Mesodermal cell (in vitro differentiated cells): ENCODE measurements around the gene TNS3.

Experiments used
- H3K27ac ChIP-seq: 2 replicates; pipeline ENCODE4 v1.7.0; 2013; ENCODE audit warnings: mild to moderate bottlenecking, low read depth, low read length, moderate library complexity; ENCODE audit not compliant: severe bottlenecking
- H3K36me3 ChIP-seq: 2 replicates; pipeline ENCODE4 v1.7.1; 2013; ENCODE audit warnings: mild to moderate bottlenecking, low read length, moderate library complexity; ENCODE audit not compliant: control insufficient read depth, insufficient read depth
- H3K4me1 ChIP-seq: one replicate; pipeline ENCODE4 v1.7.1; 2013; ENCODE audit warnings: mild to moderate bottlenecking, low read length; ENCODE audit not compliant: insufficient read depth, control insufficient read depth, poor library complexity, severe bottlenecking
- H3K4me3 ChIP-seq: 2 replicates; pipeline ENCODE4 v1.7.0; 2013; ENCODE audit warnings: low read length, control low read depth, mild to moderate bottlenecking; ENCODE audit not compliant: insufficient read depth, poor library complexity, severe bottlenecking; ENCODE audit errors: extremely low read depth
- H3K9me3 ChIP-seq: 2 replicates; pipeline ENCODE4 v1.7.1; 2013; ENCODE audit warnings: mild to moderate bottlenecking, low read length, moderate library complexity; ENCODE audit not compliant: control insufficient read depth
- WGBS, 2 experiments: methylation state at CpG; one replicate each; pipeline ENCODE4 v1.1.5; 2013; ENCODE audit warnings: missing lambda C conversion rate in 2 of 2; ENCODE audit not compliant: insufficient coverage in 2 of 2; 5-methylcytosine and 5-hydroxymethylcytosine counted together

The TNS3 gene

DNA sequence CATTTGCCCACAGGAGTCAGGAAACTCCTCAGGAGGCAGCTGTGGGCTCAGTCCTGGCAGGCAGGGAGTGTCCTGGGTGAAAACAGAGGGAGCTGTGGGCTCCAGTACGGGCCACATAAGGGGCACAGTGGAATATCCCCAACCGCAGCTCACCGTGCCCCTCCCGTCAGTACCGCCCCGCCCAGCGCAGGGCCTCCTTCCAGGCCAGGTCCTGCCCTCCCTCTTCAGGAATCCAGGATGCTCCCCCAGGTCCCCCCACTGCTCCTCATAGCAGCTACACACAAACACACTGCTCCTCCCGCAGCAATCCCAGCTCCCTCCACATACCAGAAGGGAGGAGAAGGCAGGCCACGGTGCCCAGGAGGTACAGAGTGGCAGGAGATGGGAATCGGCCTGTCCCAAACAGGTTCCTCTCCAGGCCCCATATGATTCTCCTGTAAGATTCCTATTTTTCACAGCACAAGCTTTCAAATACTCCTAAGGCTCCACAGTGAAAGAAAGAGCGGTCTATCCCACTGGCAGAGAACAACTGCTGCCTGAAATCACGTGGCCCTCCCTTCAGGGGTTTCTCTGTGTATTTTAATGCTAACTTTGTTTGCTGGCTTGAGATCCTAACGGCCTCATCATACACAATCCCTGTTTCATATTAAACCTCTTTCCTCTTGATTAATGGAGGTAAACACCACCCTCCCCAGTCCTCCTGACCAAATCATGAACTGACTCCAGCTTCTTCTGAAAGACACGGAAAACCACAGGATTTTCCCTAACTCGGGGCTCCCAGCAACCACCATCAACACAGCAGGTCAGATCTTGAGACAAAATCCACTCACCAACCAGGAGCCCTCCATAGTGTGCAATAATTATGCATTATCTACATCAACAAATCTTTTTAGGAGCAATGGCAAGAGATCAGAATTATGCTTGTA is 178.7 kb downstream of the TNS3 start:
- 85 to 86% methylated on average over 10 to 14 of the region's 15 CpGs for WGBS, 2 experiments
- Histone ChIP-seq H3K36me3 (peaks cover 24% of the 10 kb centered on the region), H3K4me1 (no peaks in the 10 kb centered on the region), H3K4me3 (no peak overlapping the region), H3K27ac (no peak overlapping the region), H3K9me3 (no peaks in the 10 kb centered on the region)

DNA sequence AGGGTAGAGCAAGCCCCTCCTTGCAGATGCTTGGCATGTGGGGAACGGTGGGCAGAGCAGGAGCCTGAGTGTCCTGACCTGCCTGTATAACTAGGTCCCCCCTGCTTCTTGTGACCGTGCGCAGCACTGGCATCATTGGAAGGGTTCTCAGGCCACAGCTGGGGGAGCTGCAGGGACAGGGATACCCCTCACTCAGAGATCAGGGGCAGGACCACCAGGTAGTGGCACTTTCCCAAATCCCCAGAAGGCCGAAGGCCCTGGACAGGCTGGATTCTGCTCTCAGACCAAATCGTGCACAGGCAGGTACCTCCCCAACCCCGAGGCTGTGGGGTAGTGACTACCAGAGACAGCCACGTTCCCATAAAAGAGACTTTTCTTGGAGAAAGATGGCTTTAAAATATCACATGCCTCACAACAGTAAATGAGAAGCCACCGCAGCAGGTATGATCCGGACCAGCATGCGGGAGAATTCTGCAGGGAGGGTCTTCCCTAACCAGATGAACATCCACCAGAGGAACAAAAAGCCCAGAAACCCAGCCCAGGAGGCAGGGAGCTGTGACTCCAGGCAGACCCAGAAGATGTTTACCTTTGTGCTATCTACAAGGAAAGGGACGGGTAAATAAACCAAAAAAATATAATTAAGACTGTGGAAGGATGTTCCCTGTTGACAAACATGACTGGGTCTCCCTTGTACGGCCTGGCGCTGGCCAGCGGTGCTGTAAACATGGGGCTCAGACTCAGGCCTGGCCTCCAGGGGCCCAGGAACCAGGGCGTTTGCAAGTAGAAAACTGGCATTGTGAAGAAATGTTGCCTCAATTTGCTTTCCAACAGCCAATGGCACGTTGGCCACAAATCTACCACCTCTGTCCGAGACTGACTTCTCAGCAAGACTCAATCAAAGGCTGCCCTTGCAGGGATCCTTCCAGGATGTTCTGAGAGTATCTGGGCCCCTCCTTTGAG is 180.0 kb downstream of the TNS3 start:
- H3K36me3 ChIP-seq, result peaks cover 19% of the 10 kb centered on the region
- no peak overlapping the region for H3K27ac ChIP-seq
- WGBS, 2 experiments, result 96 to 100% methylated on average over 13 of the region's 17 CpGs
- H3K4me3 ChIP-seq, result no peak overlapping the region
- H3K9me3 ChIP-seq, result no peaks in the 10 kb centered on the region
- no peaks in the 10 kb centered on the region for H3K4me1 ChIP-seq

DNA sequence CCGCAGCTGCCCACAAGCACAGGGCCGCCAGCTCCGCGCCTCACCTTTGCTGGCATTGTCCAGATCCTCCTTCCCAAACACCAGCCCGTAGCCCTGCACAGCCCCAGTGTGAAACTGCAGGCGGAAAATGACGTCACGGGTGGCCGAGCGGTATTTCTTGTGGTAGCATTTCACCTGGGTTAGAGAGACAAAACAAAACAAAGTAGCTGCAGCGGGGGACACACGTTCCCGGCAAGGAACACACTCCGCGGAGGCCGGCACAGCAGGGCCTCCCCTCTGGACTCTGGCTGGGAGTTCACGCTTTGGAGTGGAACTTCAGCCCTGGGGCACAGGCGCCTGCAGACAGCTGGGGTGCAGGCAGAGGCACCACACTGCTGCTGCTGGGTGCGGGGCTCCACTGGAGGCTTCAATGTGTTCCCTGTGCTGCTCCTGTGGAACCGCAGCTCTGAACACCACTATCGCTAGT is 181.1 kb downstream of the TNS3 start:
- H3K4me3 ChIP-seq, result no peak overlapping the region
- 91 to 93% methylated on average over 19 to 20 of the region's 21 CpGs for WGBS, 2 experiments
- H3K9me3 ChIP-seq, result no peaks in the 10 kb centered on the region
- no peaks in the 10 kb centered on the region for H3K4me1 ChIP-seq
- H3K27ac ChIP-seq, result no peak overlapping the region
- peaks cover 22% of the 10 kb centered on the region for H3K36me3 ChIP-seq

DNA sequence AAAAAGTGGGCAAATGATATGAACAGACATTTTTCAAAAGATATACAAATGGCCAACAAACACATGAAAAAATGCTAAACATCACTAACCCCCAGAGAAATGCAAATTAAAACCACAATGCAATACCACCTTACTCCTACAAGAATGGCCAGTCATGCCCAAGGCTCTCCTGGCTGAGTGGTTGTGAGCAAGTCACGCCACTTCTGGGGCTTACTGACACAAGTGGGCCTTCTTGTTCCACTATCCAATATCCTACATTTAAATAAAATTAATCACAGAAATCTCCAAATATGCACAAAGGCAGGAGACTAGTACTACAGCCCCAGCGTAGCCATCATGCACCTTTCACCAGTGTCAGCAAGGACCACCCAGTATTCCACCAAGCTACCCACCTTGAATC is 181.9 kb downstream of the TNS3 start:
- 93 to 94% methylated on average over 2 of the region's 2 CpGs for WGBS, 2 experiments
- peaks cover 30% of the 10 kb centered on the region for H3K36me3 ChIP-seq
- H3K4me1 ChIP-seq, result no peaks in the 10 kb centered on the region
- no peak overlapping the region for H3K27ac ChIP-seq
- H3K4me3 ChIP-seq, result no peak overlapping the region
- no peaks in the 10 kb centered on the region for H3K9me3 ChIP-seq

DNA sequence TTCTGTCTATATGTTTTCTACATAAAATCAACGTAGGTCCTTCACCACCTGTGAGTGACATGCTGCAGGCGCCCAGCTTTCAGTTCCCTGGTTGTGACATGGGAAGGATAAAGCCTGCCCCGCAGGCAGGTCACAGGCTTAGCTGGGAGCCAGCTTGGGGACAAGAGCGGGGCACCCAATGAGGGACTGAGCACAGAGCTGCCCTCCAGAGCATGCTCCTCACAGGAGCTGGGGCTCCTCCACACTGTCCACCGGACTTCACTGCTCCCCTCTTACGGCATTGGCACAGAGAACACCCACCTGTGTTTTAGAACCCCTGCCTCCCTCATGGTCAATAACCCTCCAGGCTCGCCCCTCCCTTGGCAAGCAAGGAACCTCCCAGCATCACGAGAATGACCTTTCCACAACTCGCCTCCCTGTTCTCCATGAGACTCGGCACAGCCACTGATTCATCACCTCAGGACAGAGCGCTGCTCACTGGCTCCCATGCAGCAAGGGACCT is 187.1 kb downstream of the TNS3 start:
- 83 to 95% methylated on average over 7 to 10 of the region's 11 CpGs for WGBS, 2 experiments
- no peaks in the 10 kb centered on the region for H3K9me3 ChIP-seq
- no peaks in the 10 kb centered on the region for H3K4me1 ChIP-seq
- H3K27ac ChIP-seq, result no peak overlapping the region
- H3K36me3 ChIP-seq, result peaks cover 54% of the 10 kb centered on the region
- H3K4me3 ChIP-seq, result no peak overlapping the region

DNA sequence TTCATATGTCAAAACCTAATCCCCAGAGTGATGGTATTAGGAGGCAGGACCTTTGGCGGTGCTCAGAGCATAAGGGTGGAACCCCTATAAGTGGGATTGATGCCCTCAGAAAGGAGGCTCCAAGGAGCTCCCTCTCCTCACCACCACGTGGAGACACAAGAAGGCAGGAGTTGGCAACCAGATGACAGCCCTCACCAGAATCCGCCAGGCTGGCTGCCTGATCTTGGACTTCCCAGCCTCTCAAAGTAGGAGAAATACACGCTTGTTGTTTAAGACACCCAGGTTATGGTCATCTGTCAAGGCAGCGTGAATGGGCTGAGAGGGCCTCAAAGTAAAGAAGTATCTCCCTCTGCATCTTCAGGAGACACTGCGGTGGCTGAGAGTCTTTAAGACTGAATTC is 187.7 kb downstream of the TNS3 start:
- peaks cover 59% of the 10 kb centered on the region for H3K36me3 ChIP-seq
- H3K4me1 ChIP-seq, result no peaks in the 10 kb centered on the region
- H3K27ac ChIP-seq, result no peak overlapping the region
- 90 to 95% methylated on average over 4 to 5 of the region's 6 CpGs for WGBS, 2 experiments
- H3K9me3 ChIP-seq, result no peaks in the 10 kb centered on the region
- H3K4me3 ChIP-seq, result no peak overlapping the region

DNA sequence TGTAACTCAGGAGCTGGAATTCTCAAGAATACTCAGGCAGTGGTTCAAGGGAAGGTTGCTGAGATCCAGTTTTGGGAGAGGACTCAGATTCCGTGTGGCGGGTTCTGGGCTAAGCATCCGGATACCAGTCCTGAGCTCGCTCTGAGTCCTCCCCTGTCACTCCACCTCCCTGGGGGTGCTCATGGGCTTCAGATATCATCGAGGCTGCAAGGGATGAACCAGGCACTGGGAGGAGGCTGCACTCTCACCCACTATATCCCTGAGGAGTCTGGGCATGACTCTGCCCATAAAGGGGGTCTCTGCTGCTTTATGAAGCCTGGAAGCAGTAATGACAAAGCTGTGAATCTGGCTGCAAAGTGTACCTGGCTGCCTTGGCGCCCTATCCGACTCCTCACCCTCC is 188.5 kb downstream of the TNS3 start:
- H3K36me3 ChIP-seq, result peaks cover 61% of the 10 kb centered on the region

DNA sequence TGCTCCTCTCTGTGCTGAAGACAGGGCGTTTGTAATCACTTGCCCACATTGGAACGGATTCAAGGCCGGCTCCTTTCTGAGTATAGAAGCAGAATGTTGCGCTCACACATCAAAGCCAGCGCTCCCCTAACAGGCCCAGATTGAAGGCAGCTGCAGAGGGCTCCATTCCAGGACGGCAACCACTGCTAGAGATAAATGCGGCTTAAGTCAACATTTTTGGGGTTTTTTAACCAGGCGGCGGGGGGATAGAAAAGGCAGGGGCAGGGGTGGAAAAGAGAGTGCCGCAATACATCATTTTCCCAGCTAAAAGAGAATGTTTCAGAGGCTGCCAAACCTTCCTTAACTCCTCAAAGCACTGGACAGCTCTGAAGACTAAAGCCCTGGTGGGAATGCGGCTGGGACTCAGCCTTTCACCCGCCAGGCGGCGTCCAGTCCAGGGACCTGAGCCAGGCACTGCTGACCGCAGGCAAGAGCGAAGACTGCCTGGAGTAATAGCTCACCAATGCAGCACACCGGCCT is 189.6 kb downstream of the TNS3 start:
- Histone ChIP-seq H3K36me3 (peaks cover 61% of the 10 kb centered on the region), H3K4me3 (no peak overlapping the region), H3K4me1 (no peaks in the 10 kb centered on the region), H3K9me3 (no peaks in the 10 kb centered on the region), H3K27ac (no peak overlapping the region)
- 92 to 97% methylated on average over 12 to 14 of the region's 17 CpGs for WGBS, 2 experiments

More for the DNA sequence above, 188.5 kb downstream of the TNS3 start:
- Histone ChIP-seq H3K4me1 (no peaks in the 10 kb centered on the region), H3K27ac (no peak overlapping the region), H3K9me3 (no peaks in the 10 kb centered on the region), H3K4me3 (no peak overlapping the region)
- 88 to 89% methylated on average over 6 to 7 of the region's 7 CpGs for WGBS, 2 experiments

DNA sequence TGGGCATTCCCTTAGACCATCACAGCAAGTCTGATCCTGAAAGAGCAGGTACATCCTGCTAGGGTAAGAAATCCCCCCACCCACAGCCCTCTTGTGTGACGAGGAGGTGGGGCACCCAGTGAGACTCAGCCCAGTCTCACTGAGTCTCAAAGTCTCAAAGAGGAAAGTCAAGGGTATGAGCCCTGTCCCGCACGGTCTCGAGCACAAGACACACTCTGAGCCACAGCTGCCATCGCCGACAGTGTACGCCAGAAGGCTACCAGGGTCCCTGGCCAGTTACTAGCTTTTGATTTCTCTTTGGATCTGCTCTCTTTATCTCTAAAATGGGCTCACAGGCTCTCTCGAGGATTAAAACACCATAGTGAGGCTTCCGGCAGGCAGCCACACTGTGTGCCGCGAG is 190.2 kb downstream of the TNS3 start:
- peaks cover 56% of the 10 kb centered on the region for H3K36me3 ChIP-seq
- H3K4me3 ChIP-seq, result no peak overlapping the region
- no peaks in the 10 kb centered on the region for H3K9me3 ChIP-seq
- 95 to 99% methylated on average over 10 to 11 of the region's 11 CpGs for WGBS, 2 experiments
- no peak overlapping the region for H3K27ac ChIP-seq
- no peaks in the 10 kb centered on the region for H3K4me1 ChIP-seq

DNA sequence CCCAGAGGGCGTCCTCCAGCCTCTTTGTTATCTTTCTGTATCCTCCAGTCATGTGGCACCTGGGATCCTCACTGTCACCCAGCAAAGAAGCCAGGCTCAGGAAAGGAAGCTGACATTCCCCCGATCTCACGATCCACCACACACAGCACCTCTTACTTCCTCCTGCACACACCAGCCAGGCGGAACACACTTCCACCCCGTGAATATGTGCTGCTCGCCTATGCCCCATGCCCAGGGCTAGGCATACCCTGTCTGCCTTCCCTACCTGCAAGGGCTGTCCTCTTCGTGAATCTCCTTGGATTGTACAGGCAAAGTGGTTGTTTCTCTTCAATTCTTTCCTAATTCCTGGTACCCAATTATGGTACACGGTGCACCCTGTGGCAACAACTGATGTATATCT is 191.0 kb downstream of the TNS3 start:
- 95 to 96% methylated on average over 6 to 7 of the region's 8 CpGs for WGBS, 2 experiments
- H3K4me3 ChIP-seq, result no peak overlapping the region

More for the DNA sequence above, 191.0 kb downstream of the TNS3 start:
- Histone ChIP-seq H3K27ac (no peak overlapping the region), H3K4me1 (no peaks in the 10 kb centered on the region), H3K36me3 (peaks cover 48% of the 10 kb centered on the region), H3K9me3 (no peaks in the 10 kb centered on the region)
